Astrocyte of the spinal cord (primary cell): ENCODE data around the gene ADAM12.

Experiments used
- DNase-seq: peaks from one replicate; pipeline ENCODE4 v3.0.0; 2011; ENCODE audit warnings: low read depth, low spot score
- H3K4me3 ChIP-seq: 2 replicates; pipeline ENCODE4 v1.5.1; 2011; ENCODE audit warnings: low read depth, mild to moderate bottlenecking, low read length, moderate library complexity
- in situ Hi-C: cut with HindIII; loops from 2 replicates; pipeline ENCODE4 v1.10.0; 2017; ENCODE audit warnings: low sequenced_read_pairs
- TF ChIP-seq, protein P1 (sequence below): IDR thresholded peaks from 2 replicates; pipeline ENCODE4 v1.5.1; 2012; ENCODE audit warnings: low read depth, mild to moderate bottlenecking, low read length, inconsistent platforms

The ADAM12 gene

DNA sequence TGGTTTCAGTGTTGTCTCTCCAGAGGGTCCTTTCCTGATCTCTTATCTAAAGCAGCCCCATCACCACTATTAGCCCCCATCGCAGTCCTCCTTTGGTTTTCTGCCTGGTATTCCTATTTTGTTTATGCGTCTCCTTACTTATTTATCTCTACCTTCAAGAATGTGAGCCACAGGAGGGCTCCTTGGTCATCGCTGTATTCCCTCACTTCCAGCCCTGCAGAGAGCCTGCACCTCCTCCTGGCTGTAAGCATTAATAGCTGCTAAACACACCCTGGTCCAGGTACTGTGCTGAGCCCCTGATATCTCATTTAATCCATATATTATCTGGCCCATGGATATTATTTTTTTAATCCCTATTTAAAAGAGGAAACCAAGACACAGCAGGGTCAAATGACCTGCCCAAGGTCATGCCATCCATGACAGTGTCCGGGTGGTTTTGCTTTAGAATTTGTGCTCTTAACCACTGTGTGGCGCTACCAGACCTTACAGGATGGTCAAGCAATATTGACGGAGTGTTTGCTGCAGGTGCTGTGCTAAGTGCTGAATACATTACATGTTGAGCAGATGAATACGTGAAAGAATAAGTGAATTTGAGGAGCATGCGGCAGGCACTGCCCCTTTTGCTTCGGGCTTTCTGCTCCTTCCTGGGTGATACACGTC is 227.2 kb downstream of the ADAM12 start:
- H3K4me3 ChIP-seq: no peak overlapping the region
- peak; percentile 60 for DNase-seq
- in situ Hi-C loops: no loop called here
- TF ChIP-seq, protein P1, sequence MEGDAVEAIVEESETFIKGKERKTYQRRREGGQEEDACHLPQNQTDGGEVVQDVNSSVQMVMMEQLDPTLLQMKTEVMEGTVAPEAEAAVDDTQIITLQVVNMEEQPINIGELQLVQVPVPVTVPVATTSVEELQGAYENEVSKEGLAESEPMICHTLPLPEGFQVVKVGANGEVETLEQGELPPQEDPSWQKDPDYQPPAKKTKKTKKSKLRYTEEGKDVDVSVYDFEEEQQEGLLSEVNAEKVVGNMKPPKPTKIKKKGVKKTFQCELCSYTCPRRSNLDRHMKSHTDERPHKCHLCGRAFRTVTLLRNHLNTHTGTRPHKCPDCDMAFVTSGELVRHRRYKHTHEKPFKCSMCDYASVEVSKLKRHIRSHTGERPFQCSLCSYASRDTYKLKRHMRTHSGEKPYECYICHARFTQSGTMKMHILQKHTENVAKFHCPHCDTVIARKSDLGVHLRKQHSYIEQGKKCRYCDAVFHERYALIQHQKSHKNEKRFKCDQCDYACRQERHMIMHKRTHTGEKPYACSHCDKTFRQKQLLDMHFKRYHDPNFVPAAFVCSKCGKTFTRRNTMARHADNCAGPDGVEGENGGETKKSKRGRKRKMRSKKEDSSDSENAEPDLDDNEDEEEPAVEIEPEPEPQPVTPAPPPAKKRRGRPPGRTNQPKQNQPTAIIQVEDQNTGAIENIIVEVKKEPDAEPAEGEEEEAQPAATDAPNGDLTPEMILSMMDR: peak; percentile 48

DNA sequence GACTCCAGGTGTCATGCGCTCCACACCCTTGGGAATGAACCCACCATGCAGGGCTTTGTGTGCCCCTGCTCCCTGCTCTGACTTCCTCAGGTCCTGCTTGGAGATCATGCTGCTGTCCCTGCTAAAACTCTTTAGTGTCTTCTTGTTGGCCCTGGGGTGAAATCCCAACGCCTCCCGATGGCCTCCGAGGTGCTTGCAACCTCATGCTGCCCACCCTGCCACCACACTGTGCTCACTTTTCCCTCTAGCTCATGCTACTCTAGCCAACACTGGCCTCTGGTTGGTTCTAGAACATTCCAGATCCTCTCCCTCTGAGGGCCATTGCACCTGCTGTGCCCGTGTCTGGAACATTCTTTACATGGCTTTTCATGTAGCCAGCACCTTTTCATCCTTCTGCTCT is 227.7 kb downstream of the ADAM12 start:
- in situ Hi-C loops: no loop called here

DNA sequence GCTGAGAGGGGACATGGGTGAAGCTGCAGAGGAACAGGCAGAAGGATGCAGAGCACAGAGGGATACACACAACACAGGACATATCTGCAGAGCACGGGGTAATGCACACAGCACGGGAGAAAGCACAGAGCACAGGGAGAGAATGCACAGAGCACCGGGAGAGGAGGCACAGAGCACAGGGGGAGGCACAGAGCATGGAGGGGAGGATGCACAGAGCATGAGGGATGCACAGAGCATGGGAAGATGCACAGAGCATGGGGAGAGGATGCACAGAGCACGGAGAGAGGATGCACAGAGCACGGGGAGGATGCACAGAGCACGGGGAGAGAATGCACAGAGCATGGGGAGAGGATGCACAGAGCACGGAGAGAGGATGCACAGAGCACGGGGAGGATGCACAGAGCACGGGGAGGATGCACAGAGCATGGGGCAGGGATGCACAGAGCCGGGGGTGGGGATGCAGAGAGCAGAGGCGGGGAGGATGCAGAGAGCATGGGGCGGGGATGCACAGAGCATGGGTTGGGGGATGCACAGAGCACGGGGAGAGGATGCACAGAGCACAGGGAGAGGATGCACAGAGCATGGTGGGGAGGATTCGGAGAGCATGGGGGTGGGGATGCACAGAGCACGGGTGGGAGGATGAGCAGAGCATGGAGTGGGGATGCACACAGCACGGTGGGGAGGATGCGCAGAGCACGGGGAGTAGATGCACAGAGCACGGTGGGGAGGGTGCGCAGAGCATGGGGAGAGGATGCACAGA is 230.0 kb downstream of the ADAM12 start:
- in situ Hi-C loops: no loop called here
- no peak for DNase-seq
- H3K4me3 ChIP-seq: no peak overlapping the region
- TF ChIP-seq, protein P1: no peak

More for the DNA sequence above, 227.7 kb downstream of the ADAM12 start:
- no peak for DNase-seq
- TF ChIP-seq, protein P1: no peak
- H3K4me3 ChIP-seq: no peak overlapping the region

DNA sequence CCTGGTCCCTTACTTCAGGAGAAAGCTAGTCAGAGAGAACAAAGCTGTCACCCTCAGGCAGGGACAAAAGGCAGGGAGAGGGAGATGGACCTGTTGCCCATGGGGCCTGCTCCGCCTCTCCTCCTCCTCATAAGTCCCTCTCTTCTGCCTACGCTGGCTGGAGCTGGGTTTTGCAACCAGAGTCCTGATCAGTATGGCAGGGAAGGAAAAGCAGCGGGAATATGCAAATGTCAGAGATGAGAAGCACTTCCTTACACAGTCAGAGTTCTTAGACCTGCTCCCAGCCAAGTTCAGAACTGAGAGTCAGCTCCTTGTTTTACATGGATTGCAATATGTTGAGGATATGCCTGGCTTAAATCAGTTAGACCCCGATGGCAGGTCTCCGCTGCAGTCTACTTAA is 231.1 kb downstream of the ADAM12 start:
- DNase-seq: no peak
- TF ChIP-seq, protein P1: no peak
- no peak overlapping the region for H3K4me3 ChIP-seq
- in situ Hi-C loops: no loop called here

DNA sequence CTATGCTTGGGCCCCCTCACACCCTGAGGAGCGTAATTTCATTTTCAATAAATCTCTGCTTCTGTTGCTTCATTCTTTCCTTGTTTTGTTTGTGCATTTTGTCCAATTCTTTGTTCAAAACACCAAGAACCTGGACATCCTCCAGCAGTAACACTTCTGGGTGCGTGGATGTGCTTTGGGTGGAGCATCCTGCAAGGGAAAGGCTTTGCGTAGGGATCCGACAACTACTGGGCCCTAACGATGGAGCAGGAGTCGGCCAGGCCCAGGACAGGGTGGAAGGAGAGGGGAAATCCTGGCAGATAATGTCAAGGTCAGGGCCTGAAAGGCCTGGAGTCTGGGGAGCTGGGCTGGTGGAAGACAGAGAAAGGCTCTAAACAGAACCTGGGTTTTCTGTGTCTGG is 231.8 kb downstream of the ADAM12 start:
- in situ Hi-C loops: no loop called here
- TF ChIP-seq, protein P1: no peak
- DNase-seq: no peak
- H3K4me3 ChIP-seq: no peak overlapping the region

DNA sequence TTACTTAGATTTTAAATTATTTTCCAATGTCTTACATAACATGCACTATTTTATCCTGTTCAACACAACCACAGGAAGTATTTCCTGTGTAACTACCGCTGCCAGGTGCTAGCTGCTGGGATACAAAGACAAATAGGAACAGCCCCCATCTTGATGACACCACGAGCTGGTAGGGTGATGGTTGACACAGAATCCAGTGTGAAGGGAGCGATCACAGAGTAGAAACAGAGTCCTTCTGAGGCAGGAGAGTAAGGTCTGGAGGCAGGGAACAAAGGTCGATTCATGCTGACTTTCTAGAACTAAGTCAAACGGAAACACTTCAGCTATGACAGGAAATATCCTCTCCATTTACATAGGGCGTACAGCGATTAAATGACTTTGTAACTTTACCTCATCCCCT is 232.3 kb downstream of the ADAM12 start:
- TF ChIP-seq, protein P1: no peak
- in situ Hi-C loops: no loop called here
- no peak overlapping the region for H3K4me3 ChIP-seq
- DNase-seq: no peak
